GM23338 (cell line): ENCODE data around the gene CAMP. TPM values are rescaled to one million over a fixed set of nuclear protein-coding genes. Genes with fewer than 3 reads are reported as not detected.

Source experiments
- ATAC-seq: fragments of 200-7000 bp; cut with Tn5 transposase; 3 replicates; pipeline ENCODE4 v1.9.1; 2020
- DNase-seq: peaks from one replicate; pipeline ENCODE4 v3.0.0-alpha.2; 2015; ENCODE audit warnings: low spot score
- H2AFZ ChIP-seq: fragments of 200-600 bp; sonication (generic); 2 replicates; pipeline ENCODE4 v1.8.0; 2016; ENCODE audit warnings: antibody characterized with exemption, mild to moderate bottlenecking, moderate library complexity
- H3F3A ChIP-seq: fragments of 200-600 bp; sonication (generic); replicated peaks from 2 replicates; pipeline ENCODE4 v1.8.0; 2017; ENCODE audit warnings: antibody characterized with exemption, mixed run types, low read depth
- H3K27ac ChIP-seq: fragments of 200-600 bp; sonication (generic); 2 replicates; pipeline ENCODE4 v1.6.1; 2016; ENCODE audit warnings: low read depth
- H3K27me3 ChIP-seq: fragments of 200-600 bp; sonication (generic); 2 replicates; pipeline ENCODE4 v1.8.0; 2016; ENCODE audit warnings: mild to moderate bottlenecking, mixed run types, moderate library complexity; ENCODE audit not compliant: insufficient read depth
- H3K36me3 ChIP-seq: fragments of 200-600 bp; sonication (generic); 2 replicates; pipeline ENCODE4 v1.8.0; 2016; ENCODE audit warnings: mild to moderate bottlenecking; ENCODE audit not compliant: insufficient read depth
- H3K4me1 ChIP-seq: fragments of 200-600 bp; sonication (generic); 2 replicates; pipeline ENCODE4 v1.8.0; 2016; ENCODE audit warnings: mild to moderate bottlenecking, moderate library complexity; ENCODE audit not compliant: insufficient read depth
- H3K4me2 ChIP-seq: fragments of 200-600 bp; sonication (generic); 2 replicates; pipeline ENCODE4 v1.7.1; 2017; ENCODE audit warnings: mixed run types
- H3K4me3 ChIP-seq: fragments of 200-600 bp; sonication (generic); 2 replicates; pipeline ENCODE4 v1.6.1; 2016; ENCODE audit warnings: mixed run types
- H3K79me2 ChIP-seq: fragments of 200-600 bp; sonication (generic); replicated peaks from 2 replicates; pipeline ENCODE4 v1.8.0; 2017; ENCODE audit warnings: mild to moderate bottlenecking; ENCODE audit not compliant: insufficient read depth
- H3K9me2 ChIP-seq: fragments of 200-600 bp; sonication (generic); 2 replicates; pipeline ENCODE4 v1.8.0; 2017; ENCODE audit not compliant: insufficient read depth
- H4K20me1 ChIP-seq: fragments of 200-600 bp; sonication (generic); replicated peaks from 2 replicates; pipeline ENCODE4 v1.8.0; 2017; ENCODE audit warnings: mild to moderate bottlenecking; ENCODE audit not compliant: insufficient read depth
- H3K27ac Mint-ChIP-seq: 2 replicates; pipeline ENCODE4 v1.8.0; 2020; ENCODE audit warnings: inconsistent platforms, mild to moderate bottlenecking, moderate library complexity, mixed read lengths
- H3K27me3 Mint-ChIP-seq: 3 replicates; pipeline ENCODE4 v1.8.0; 2022; ENCODE audit warnings: low read depth, mild to moderate bottlenecking, moderate library complexity, mixed read lengths, inconsistent platforms; ENCODE audit not compliant: insufficient read depth, poor library complexity
- H3K36me3 Mint-ChIP-seq: 3 replicates; pipeline ENCODE4 v1.8.0; 2021; ENCODE audit warnings: low read depth, mild to moderate bottlenecking, inconsistent platforms, moderate library complexity, mixed read lengths
- H3K4me1 Mint-ChIP-seq: 3 replicates; pipeline ENCODE4 v1.8.0; 2020; ENCODE audit warnings: mild to moderate bottlenecking, inconsistent platforms, mixed read lengths
- H3K4me3 Mint-ChIP-seq: 3 replicates; pipeline ENCODE4 v1.8.0; 2021; ENCODE audit warnings: moderate library complexity, mild to moderate bottlenecking, inconsistent platforms, mixed read lengths
- H3K9me3 Mint-ChIP-seq: 3 replicates; pipeline ENCODE4 v1.8.0; 2020; ENCODE audit warnings: moderate library complexity, mild to moderate bottlenecking, inconsistent platforms, mixed read lengths
- CREB1 ChIP-seq: fragments of 250-450 bp; sonication (Bioruptor Pico); IDR thresholded peaks from 2 replicates; pipeline ENCODE4 v1.5.0; 2020; ENCODE audit warnings: low read depth, mild to moderate bottlenecking, moderate library complexity
- EZH2phosphoT487 ChIP-seq: fragments of 200-600 bp; sonication (generic); IDR thresholded peaks from one replicate; pipeline ENCODE4 v1.8.1; 2018; ENCODE audit warnings: antibody characterized with exemption; ENCODE audit not compliant: unreplicated experiment
- POLR2AphosphoS5 ChIP-seq: IDR thresholded peaks from 2 replicates; pipeline ENCODE4 v1.6.1; 2016; ENCODE audit warnings: antibody characterized with exemption, low read depth
- REST ChIP-seq: IDR thresholded peaks from one replicate; pipeline ENCODE4 v1.6.1; 2018; ENCODE audit warnings: antibody characterized with exemption; ENCODE audit not compliant: unreplicated experiment
- ZNF331 ChIP-seq: fragments of 250-450 bp; sonication (Bioruptor Pico); IDR thresholded peaks from 2 replicates; pipeline ENCODE4 v1.5.0; 2020; ENCODE audit warnings: low read depth, mild to moderate bottlenecking, moderate library complexity
- polyA plus RNA-seq: library from polyadenylated mRNA; unstranded; fragments of >200 nt; fragmentation: Nextera tagmentation; extraction: Ambion mirVana; gene quantifications from 2 replicates; pipeline ENCODE4 v1.2.1, GENCODE V29; 2016
- total RNA-seq: library from RNA; depleted of rRNA; stranded (reverse); fragments of >200 nt; shearing (Covaris generic); gene quantifications from 2 replicates; pipeline ENCODE4 v1.2.3, GENCODE V29; 2014
- TF ChIP-seq, protein P1 (sequence below), 2 experiments: fragments of 200-600 bp in 1 of 2; sonication (generic) in 1 of 2; conservative IDR thresholded peaks; 2 replicates each; pipeline versions ENCODE4 v1.5.1 to v1.6.1; 2016 to 2017; ENCODE audit warnings: antibody characterized with exemption in 2 of 2, low read depth in 2 of 2, mild to moderate bottlenecking in 2 of 2, moderate library complexity in 1 of 2
- TF ChIP-seq, protein P2 (sequence below): IDR thresholded peaks from 2 replicates; pipeline ENCODE4 v1.6.1; 2016; ENCODE audit warnings: antibody characterized with exemption

Gene CAMP
- total and polyA plus RNA-seq, 2 experiments from 2014 or later: not detected

DNA sequence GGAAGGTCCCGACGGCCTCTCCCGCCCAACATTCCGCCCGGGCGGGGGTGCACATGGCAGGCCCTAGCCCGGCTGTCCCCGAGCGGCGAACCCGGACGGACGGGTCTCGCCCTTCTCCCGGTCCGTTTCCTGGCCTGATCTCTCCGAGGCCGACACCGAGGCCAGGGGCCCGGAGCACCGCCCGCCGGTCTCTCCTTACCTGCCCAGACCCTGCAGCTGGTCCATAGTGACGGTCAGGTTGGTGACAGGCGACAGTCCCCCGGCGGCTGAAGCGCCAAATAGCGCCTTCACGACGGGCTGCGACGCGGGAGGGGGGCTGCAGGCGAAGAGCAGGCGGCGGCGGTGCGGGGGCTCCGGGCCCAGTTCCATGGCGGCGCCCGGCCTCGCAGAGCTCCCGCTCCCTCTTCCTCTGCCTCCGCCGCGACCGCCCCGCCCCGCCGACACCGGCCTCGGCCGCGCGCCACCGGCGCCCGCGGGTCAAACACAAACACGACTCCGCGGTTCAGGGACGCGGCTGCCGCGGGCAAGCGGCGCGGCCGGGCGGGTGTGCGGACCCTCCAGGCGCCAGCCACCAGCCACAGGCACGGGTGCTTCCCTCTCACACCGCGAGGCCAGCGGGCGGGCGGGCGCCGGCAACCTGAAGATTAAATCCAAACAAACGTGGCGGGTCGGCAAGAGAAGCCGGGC is 35.6 kb upstream of the CAMP start:
- peaks cover 28% of the 10 kb centered on the region for H4K20me1 ChIP-seq
- peak overlapping the region; percentile 98 for H3K4me2 ChIP-seq
- Mint-ChIP-seq H3K4me3 (peak overlapping the region; percentile 98), H3K36me3 (peaks cover 46% of the 10 kb centered on the region), H3K27me3 (peaks cover 22% of the 10 kb centered on the region), H3K9me3 (no peaks in the 10 kb centered on the region), H3K4me1 (peaks cover 34% of the 10 kb centered on the region), H3K27ac (peak overlapping the region; percentile 84)
- peaks cover 28% of the 10 kb centered on the region for H3K4me1 ChIP-seq
- peaks cover 51% of the 10 kb centered on the region for H3K79me2 ChIP-seq
- H2AFZ ChIP-seq: no peak overlapping the region
- ATAC-seq (peak; percentile 23), DNase-seq (peak; percentile 39)
- H3K27ac ChIP-seq: peak overlapping the region; percentile 57
- peaks cover 31% of the 10 kb centered on the region for H3K36me3 ChIP-seq
- peaks cover 9% of the 10 kb centered on the region for H3F3A ChIP-seq
- no peaks in the 10 kb centered on the region for H3K9me2 ChIP-seq
- no peaks in the 10 kb centered on the region for H3K27me3 ChIP-seq
- TF ChIP-seq, protein P1, sequence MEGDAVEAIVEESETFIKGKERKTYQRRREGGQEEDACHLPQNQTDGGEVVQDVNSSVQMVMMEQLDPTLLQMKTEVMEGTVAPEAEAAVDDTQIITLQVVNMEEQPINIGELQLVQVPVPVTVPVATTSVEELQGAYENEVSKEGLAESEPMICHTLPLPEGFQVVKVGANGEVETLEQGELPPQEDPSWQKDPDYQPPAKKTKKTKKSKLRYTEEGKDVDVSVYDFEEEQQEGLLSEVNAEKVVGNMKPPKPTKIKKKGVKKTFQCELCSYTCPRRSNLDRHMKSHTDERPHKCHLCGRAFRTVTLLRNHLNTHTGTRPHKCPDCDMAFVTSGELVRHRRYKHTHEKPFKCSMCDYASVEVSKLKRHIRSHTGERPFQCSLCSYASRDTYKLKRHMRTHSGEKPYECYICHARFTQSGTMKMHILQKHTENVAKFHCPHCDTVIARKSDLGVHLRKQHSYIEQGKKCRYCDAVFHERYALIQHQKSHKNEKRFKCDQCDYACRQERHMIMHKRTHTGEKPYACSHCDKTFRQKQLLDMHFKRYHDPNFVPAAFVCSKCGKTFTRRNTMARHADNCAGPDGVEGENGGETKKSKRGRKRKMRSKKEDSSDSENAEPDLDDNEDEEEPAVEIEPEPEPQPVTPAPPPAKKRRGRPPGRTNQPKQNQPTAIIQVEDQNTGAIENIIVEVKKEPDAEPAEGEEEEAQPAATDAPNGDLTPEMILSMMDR (conservative IDR thresholded peaks at IDR 0.05; ENCODE audit: low read depth in 2 of 2): no peak
- TF ChIP-seq REST: no peak
- H3K4me3 ChIP-seq: peak overlapping the region; percentile 82

GRCh38 chr3:48188266-48189201 is 34.8 kb upstream of the CAMP start, which contains the start of gene CDC25A:
TSS of gene CDC25A (minus strand) at chr3:48188417. CDS start at chr3:48187947, 470 bp downstream.
- ATAC-seq: peak; percentile 92
- peak within 1 kb of the TSS; percentile 82 for H3K4me3 ChIP-seq
- H3K27me3 Mint-ChIP-seq: peaks cover 22% of the 10 kb centered on the region
- peaks cover 34% of the 10 kb centered on the region for H3K4me1 Mint-ChIP-seq
- H3K36me3 Mint-ChIP-seq: peaks cover 38% of the 10 kb centered on the region
- peaks cover 24% of the 10 kb centered on the region; the same call in 1 of the 2 replicates for H3K36me3 ChIP-seq
- TF ChIP-seq POLR2AphosphoS5 (peak; percentile 82), ZNF331 (CRISPR knock-in tag) (no peak), CREB1 (CRISPR knock-in tag) (peak; percentile 52), EZH2phosphoT487 (no peak)
- TF ChIP-seq, protein P1 (conservative IDR thresholded peaks at IDR 0.05; ENCODE audit: low read depth in 2 of 2): no peak
- TF ChIP-seq, protein P2, sequence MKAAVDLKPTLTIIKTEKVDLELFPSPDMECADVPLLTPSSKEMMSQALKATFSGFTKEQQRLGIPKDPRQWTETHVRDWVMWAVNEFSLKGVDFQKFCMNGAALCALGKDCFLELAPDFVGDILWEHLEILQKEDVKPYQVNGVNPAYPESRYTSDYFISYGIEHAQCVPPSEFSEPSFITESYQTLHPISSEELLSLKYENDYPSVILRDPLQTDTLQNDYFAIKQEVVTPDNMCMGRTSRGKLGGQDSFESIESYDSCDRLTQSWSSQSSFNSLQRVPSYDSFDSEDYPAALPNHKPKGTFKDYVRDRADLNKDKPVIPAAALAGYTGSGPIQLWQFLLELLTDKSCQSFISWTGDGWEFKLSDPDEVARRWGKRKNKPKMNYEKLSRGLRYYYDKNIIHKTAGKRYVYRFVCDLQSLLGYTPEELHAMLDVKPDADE: peak; percentile 51; the same call in 1 of the 2 replicates
- no peaks in the 10 kb centered on the region for H3K27me3 ChIP-seq
- H3K9me2 ChIP-seq: no peaks in the 10 kb centered on the region
- no peaks in the 10 kb centered on the region for H3K9me3 Mint-ChIP-seq
- H3K4me2 ChIP-seq: peak within 1 kb of the TSS; percentile 98
- H3F3A ChIP-seq: peaks cover 9% of the 10 kb centered on the region
- peak within 1 kb of the TSS; percentile 57 for H3K27ac ChIP-seq
- no peak within 1 kb of the TSS for H2AFZ ChIP-seq
- H3K4me1 ChIP-seq: peaks cover 28% of the 10 kb centered on the region
- peak; percentile 99 for DNase-seq
- H3K4me3 Mint-ChIP-seq: peak within 1 kb of the TSS; percentile 98
- H4K20me1 ChIP-seq: peaks cover 23% of the 10 kb centered on the region
- peak within 1 kb of the TSS; percentile 84 for H3K27ac Mint-ChIP-seq
- peaks cover 43% of the 10 kb centered on the region for H3K79me2 ChIP-seq
